ENCODE measurements around the gene MAP4K4. TPM values are rescaled to one million over a fixed set of nuclear protein-coding genes. Genes with fewer than 3 reads are reported as not detected.

The MAP4K4 gene
- total and polyA plus RNA-seq, 2 of the 13 experiments (the other 11 are each of a cell fraction or from before 2014, with no cell fraction given), result 105 to 264 TPM

DNA sequence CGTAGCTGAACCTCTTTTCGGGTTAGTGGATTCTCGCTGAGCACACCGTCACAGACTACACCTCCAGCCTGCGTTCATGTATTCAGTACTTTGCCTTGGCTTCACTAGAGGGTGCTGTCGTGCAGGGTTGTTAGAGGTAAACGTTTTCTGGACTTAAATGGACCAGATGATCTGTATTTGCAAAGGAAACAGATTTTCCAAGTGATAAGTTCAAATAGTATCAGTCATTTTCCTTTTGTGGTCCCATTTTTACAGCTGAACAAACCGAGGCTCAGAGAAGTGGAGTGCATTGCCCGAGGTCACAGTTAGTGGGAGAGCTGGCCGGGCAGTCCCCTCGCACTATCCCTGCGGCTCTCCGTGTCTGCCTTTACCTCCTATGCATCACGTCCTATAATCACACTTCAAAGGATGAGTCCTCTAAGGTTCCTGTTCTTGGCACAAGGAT, 125.9 kb downstream of the MAP4K4 start (continued):
- TF ChIP-seq, protein P1, sequence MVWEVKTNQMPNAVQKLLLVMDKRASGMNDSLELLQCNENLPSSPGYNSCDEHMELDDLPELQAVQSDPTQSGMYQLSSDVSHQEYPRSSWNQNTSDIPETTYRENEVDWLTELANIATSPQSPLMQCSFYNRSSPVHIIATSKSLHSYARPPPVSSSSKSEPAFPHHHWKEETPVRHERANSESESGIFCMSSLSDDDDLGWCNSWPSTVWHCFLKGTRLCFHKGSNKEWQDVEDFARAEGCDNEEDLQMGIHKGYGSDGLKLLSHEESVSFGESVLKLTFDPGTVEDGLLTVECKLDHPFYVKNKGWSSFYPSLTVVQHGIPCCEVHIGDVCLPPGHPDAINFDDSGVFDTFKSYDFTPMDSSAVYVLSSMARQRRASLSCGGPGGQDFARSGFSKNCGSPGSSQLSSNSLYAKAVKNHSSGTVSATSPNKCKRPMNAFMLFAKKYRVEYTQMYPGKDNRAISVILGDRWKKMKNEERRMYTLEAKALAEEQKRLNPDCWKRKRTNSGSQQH (CRISPR knock-in tag; IDR thresholded peaks at IDR 0.05; ENCODE audit: low read depth), result no peak
- TF ChIP-seq TMF1 (CRISPR knock-in tag; IDR thresholded peaks at IDR 0.05; ENCODE audit: low read depth) (no peak), CHD4 (IDR thresholded peaks at IDR 0.05; ENCODE audit: borderline replicate concordance, low read length) (no peak), GATA4 (IDR thresholded peaks at IDR 0.05; ENCODE audit: borderline replicate concordance, low read depth) (no peak), ZNF543 (CRISPR knock-in tag; IDR thresholded peaks at IDR 0.05) (no peak), ZNF224 (CRISPR knock-in tag; IDR thresholded peaks at IDR 0.05) (0 out of 2 replicates have a peak, but pooled peaks have one; percentile 31), KAT2B (IDR thresholded peaks at IDR 0.05; ENCODE audit: borderline replicate concordance, low read depth, low read length) (no peak), CEBPB (IDR thresholded peaks at IDR 0.05; ENCODE audit: borderline replicate concordance, low read depth, low read length) (no peak), ZFYVE20 (CRISPR knock-in tag; IDR thresholded peaks at IDR 0.05; ENCODE audit: borderline replicate concordance, low read depth) (no peak)
- TF ChIP-seq, protein P2, sequence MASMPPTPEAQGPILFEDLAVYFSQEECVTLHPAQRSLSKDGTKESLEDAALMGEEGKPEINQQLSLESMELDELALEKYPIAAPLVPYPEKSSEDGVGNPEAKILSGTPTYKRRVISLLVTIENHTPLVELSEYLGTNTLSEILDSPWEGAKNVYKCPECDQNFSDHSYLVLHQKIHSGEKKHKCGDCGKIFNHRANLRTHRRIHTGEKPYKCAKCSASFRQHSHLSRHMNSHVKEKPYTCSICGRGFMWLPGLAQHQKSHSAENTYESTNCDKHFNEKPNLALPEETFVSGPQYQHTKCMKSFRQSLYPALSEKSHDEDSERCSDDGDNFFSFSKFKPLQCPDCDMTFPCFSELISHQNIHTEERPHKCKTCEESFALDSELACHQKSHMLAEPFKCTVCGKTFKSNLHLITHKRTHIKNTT (CRISPR knock-in tag; IDR thresholded peaks at IDR 0.05), result no peak
- TF ChIP-seq, protein P3, sequence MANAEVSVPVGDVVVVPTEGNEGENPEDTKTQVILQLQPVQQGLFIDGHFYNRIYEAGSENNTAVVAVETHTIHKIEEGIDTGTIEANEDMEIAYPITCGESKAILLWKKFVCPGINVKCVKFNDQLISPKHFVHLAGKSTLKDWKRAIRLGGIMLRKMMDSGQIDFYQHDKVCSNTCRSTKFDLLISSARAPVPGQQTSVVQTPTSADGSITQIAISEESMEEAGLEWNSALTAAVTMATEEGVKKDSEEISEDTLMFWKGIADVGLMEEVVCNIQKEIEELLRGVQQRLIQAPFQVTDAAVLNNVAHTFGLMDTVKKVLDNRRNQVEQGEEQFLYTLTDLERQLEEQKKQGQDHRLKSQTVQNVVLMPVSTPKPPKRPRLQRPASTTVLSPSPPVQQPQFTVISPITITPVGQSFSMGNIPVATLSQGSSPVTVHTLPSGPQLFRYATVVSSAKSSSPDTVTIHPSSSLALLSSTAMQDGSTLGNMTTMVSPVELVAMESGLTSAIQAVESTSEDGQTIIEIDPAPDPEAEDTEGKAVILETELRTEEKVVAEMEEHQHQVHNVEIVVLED (CRISPR knock-in tag; IDR thresholded peaks at IDR 0.05; ENCODE audit: borderline replicate concordance), result no peak
- TF ChIP-seq, protein P4, sequence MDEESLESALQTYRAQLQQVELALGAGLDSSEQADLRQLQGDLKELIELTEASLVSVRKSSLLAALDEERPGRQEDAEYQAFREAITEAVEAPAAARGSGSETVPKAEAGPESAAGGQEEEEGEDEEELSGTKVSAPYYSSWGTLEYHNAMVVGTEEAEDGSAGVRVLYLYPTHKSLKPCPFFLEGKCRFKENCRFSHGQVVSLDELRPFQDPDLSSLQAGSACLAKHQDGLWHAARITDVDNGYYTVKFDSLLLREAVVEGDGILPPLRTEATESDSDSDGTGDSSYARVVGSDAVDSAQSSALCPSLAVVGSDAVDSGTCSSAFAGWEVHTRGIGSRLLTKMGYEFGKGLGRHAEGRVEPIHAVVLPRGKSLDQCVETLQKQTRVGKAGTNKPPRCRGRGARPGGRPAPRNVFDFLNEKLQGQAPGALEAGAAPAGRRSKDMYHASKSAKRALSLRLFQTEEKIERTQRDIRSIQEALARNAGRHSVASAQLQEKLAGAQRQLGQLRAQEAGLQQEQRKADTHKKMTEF (CRISPR knock-in tag; IDR thresholded peaks at IDR 0.05), result no peak
- TF ChIP-seq, protein P5, sequence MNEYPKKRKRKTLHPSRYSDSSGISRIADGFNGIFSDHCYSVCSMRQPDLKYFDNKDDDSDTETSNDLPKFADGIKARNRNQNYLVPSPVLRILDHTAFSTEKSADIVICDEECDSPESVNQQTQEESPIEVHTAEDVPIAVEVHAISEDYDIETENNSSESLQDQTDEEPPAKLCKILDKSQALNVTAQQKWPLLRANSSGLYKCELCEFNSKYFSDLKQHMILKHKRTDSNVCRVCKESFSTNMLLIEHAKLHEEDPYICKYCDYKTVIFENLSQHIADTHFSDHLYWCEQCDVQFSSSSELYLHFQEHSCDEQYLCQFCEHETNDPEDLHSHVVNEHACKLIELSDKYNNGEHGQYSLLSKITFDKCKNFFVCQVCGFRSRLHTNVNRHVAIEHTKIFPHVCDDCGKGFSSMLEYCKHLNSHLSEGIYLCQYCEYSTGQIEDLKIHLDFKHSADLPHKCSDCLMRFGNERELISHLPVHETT (CRISPR knock-in tag; conservative IDR thresholded peaks at IDR 0.05), result no peak
- TF ChIP-seq, protein P6, sequence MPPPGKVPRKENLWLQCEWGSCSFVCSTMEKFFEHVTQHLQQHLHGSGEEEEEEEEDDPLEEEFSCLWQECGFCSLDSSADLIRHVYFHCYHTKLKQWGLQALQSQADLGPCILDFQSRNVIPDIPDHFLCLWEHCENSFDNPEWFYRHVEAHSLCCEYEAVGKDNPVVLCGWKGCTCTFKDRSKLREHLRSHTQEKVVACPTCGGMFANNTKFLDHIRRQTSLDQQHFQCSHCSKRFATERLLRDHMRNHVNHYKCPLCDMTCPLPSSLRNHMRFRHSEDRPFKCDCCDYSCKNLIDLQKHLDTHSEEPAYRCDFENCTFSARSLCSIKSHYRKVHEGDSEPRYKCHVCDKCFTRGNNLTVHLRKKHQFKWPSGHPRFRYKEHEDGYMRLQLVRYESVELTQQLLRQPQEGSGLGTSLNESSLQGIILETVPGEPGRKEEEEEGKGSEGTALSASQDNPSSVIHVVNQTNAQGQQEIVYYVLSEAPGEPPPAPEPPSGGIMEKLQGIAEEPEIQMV (CRISPR knock-in tag; IDR thresholded peaks at IDR 0.05; ENCODE audit: low read depth), result no peak
- TF ChIP-seq, protein P7, sequence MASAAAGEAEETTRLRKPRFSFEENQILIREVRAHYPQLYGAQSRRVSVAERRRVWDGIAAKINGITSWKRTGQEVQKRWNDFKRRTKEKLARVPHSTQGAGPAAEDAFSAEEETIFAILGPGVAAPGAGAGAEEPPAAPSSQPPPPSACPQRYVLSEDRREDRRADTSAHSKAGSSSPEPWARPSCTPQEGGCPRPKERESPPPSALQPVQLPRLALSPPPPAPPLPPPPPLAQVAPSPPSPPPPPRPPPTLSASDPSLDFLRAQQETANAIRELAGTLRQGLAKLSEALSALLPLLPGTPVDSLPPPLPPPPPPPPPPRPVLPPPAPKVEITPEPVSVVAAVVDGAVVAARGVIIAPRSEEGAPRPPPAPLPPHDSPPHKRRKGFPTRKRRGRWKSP (CRISPR knock-in tag; IDR thresholded peaks at IDR 0.05), result no peak
- TF ChIP-seq, protein P8, sequence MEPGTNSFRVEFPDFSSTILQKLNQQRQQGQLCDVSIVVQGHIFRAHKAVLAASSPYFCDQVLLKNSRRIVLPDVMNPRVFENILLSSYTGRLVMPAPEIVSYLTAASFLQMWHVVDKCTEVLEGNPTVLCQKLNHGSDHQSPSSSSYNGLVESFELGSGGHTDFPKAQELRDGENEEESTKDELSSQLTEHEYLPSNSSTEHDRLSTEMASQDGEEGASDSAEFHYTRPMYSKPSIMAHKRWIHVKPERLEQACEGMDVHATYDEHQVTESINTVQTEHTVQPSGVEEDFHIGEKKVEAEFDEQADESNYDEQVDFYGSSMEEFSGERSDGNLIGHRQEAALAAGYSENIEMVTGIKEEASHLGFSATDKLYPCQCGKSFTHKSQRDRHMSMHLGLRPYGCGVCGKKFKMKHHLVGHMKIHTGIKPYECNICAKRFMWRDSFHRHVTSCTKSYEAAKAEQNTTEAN (CRISPR knock-in tag; conservative IDR thresholded peaks at IDR 0.05), result no peak
